EH (cell line): ENCODE results near the gene MMP17.
"Not testable (repeated sequence)": the region's sequence is repeated elsewhere in the genome, so short reads cannot be mapped to it uniquely, and the experiment has no call there.

Experiments
- DNase-seq: peaks from one replicate; pipeline ENCODE4 v3.0.0-alpha.2; 2015; ENCODE audit warnings: low read depth

MMP17 gene

GRCh38 chr12:131800594-131801135, 27.5 kb upstream of the MMP17 start:
- no peak for DNase-seq

GRCh38 chr12:131801254-131801866, 26.8 kb upstream of the MMP17 start:
- DNase-seq: no peak

GRCh38 chr12:131803961-131804521, 24.2 kb upstream of the MMP17 start:
- DNase-seq: peak; percentile 69

- no peak for DNase-seq
These were observed 22.8 kb upstream of the MMP17 start for GRCh38 chr12:131805421-131805820.

GRCh38 chr12:131806674-131807073, 21.5 kb upstream of the MMP17 start:
- no peak for DNase-seq

GRCh38 chr12:131808744-131809371, 19.3 kb upstream of the MMP17 start:
- DNase-seq: no peak

- DNase-seq: not testable (repeated sequence)
These were observed 18.5 kb upstream of the MMP17 start for GRCh38 chr12:131809476-131810254.

- no peak for DNase-seq
These were observed 17.5 kb upstream of the MMP17 start for GRCh38 chr12:131810726-131811125.

- DNase-seq: no peak
These were observed 13.1 kb upstream of the MMP17 start for GRCh38 chr12:131815131-131815530.

- DNase-seq: no peak
These were observed 11.7 kb upstream of the MMP17 start for GRCh38 chr12:131816495-131816894.

GRCh38 chr12:131817241-131817640, 11.0 kb upstream of the MMP17 start:
- no peak for DNase-seq

GRCh38 chr12:131818821-131819585, 9.2 kb upstream of the MMP17 start:
- no peak for DNase-seq

- no peak for DNase-seq
These were observed 3.7 kb upstream of the MMP17 start for GRCh38 chr12:131824450-131824849.

- DNase-seq: peak; percentile 67
These were observed 2.9 kb upstream of the MMP17 start for GRCh38 chr12:131825146-131825892.

GRCh38 chr12:131826097-131826928, 1.9 kb upstream of the MMP17 start:
- no peak for DNase-seq

GRCh38 chr12:131828671-131829355, 620 bp downstream of the MMP17 start:
- no peak for DNase-seq

GRCh38 chr12:131829356-131829747, 1.2 kb downstream of the MMP17 start:
- peak; percentile 44 for DNase-seq

GRCh38 chr12:131829791-131830334, 1.7 kb downstream of the MMP17 start:
- DNase-seq: peak; percentile 10

GRCh38 chr12:131830335-131830913, 2.2 kb downstream of the MMP17 start:
- DNase-seq: peak; percentile 91
